Measurements from ENCODE around the gene LUZP2. TPM values are rescaled to one million over a fixed set of nuclear protein-coding genes. Genes with fewer than 3 reads are reported as not detected.

Gene LUZP2
- total RNA-seq, 2 donors from 2014 or later, result 2.0 to 2.4 TPM

DNA sequence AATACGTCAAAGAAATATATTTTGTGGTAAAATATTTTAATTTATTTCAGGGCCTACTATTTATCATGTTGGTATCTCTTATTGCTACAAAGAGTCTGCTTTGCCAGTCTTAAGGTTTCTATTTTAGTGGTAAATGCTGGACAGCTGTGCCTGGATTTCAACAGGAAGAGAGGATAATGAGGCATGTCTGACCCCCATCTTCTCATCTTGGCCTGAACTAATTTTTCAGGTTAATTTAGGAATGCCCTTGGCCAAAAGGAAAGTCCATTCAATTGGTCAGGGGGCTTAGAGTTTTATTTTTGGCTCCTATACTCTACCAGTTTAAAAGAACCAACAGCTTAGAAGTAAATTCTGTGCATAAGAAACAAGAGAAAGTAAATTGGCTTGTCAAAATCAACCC lies 428.2 kb downstream of the LUZP2 start:
- Mint-ChIP-seq H3K27me3 (ENCODE audit: insufficient read depth) (no peaks in the 10 kb centered on the region), H3K9me3 (peaks cover 11% of the 10 kb centered on the region), H3K4me1 (no peaks in the 10 kb centered on the region), H3K36me3 (ENCODE audit: low read depth) (no peaks in the 10 kb centered on the region), H3K27ac (no peak overlapping the region), H3K4me3 (no peak overlapping the region)
- no peak overlapping the region for H3K4me3 ChIP-seq (ENCODE audit: low read length)
- H3K4me1 ChIP-seq (ENCODE audit: control insufficient read depth, insufficient read depth, low read length), result no peaks in the 10 kb centered on the region
- TF ChIP-seq, protein P1, sequence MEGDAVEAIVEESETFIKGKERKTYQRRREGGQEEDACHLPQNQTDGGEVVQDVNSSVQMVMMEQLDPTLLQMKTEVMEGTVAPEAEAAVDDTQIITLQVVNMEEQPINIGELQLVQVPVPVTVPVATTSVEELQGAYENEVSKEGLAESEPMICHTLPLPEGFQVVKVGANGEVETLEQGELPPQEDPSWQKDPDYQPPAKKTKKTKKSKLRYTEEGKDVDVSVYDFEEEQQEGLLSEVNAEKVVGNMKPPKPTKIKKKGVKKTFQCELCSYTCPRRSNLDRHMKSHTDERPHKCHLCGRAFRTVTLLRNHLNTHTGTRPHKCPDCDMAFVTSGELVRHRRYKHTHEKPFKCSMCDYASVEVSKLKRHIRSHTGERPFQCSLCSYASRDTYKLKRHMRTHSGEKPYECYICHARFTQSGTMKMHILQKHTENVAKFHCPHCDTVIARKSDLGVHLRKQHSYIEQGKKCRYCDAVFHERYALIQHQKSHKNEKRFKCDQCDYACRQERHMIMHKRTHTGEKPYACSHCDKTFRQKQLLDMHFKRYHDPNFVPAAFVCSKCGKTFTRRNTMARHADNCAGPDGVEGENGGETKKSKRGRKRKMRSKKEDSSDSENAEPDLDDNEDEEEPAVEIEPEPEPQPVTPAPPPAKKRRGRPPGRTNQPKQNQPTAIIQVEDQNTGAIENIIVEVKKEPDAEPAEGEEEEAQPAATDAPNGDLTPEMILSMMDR (conservative IDR thresholded peaks at IDR 0.05), result no peak
- 100% methylated on average over 1 of the region's 1 CpG; no CpG with 5 or more reads in 1 of the 2 experiments for WGBS, 2 experiments (ENCODE audit: insufficient coverage in 1 of 2, insufficient read length in 1 of 2)
- H3K9me3 ChIP-seq (ENCODE audit: control insufficient read depth, low read length), result no peaks in the 10 kb centered on the region
- no peaks in the 10 kb centered on the region for H3K27me3 ChIP-seq (ENCODE audit: control insufficient read depth, insufficient read depth, low read length, poor library complexity, severe bottlenecking)
- H3K36me3 ChIP-seq (ENCODE audit: control insufficient read depth, insufficient read depth, low read length), result no peaks in the 10 kb centered on the region
- H3K27ac ChIP-seq (ENCODE audit: low read depth, low read length), result no peak overlapping the region
- no peak overlapping the region for H3K9ac ChIP-seq (ENCODE audit: extremely low read depth, low read length, poor library complexity, severe bottlenecking)
- DNase-seq, result no peak

DNA sequence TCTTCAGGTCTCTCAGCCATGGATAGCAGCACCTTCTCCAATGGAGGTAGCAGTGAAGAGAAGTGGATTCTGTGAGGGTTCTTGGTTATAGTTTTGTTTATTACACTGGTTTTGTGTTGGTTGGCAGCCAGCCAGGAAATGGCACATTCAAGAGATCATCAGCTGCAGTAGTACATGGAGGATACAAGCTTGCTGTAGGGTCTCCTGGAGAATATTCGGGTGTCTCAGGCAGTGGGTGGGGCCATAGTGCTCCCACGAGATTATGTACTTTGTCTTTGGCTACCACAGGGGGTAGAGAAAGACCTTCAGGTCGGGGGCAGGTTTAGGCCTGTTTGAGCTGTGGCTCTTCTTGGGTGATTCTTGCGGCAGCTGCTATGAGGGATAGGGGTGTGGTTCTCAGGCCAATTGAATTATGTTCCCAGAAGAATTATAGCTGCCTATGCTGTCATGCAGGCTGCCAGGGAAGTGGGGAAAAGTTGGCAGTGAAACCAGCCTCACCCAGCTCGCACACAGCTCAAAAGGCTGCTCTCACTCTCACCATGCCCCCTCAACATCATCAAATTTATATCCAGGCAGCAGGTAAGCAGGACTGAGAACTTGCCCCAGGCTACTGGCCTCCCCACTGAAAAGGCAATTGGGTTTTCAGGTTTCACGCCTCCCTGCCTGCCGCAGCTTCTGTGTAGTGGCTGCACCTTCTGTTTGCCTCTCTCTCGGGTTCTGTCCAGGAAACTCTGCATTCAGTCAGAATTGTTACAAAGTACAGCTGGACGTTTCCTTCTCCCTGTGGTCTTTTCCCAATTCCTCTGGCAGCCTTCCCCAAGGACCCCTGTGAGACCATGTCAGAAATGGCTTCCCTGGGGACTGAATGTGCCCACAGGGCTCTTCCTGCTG lies 435.5 kb downstream of the LUZP2 start:
- no peak for DNase-seq
- no peaks in the 10 kb centered on the region for H3K36me3 Mint-ChIP-seq (ENCODE audit: low read depth)
- H3K27ac Mint-ChIP-seq, result no peak overlapping the region
- H3K4me1 Mint-ChIP-seq, result no peaks in the 10 kb centered on the region
- WGBS, 2 experiments (ENCODE audit: insufficient coverage in 1 of 2, insufficient read length in 1 of 2), result 84 to 97% methylated on average over 4 to 9 of the region's 9 CpGs
- H3K36me3 ChIP-seq (ENCODE audit: control insufficient read depth, insufficient read depth, low read length), result no peaks in the 10 kb centered on the region
- H3K9ac ChIP-seq (ENCODE audit: extremely low read depth, low read length, poor library complexity, severe bottlenecking), result no peak overlapping the region
- H3K4me1 ChIP-seq (ENCODE audit: control insufficient read depth, insufficient read depth, low read length), result no peaks in the 10 kb centered on the region
- no peak overlapping the region for H3K4me3 Mint-ChIP-seq
- H3K27me3 Mint-ChIP-seq (ENCODE audit: insufficient read depth), result no peaks in the 10 kb centered on the region
- no peaks in the 10 kb centered on the region for H3K27me3 ChIP-seq (ENCODE audit: control insufficient read depth, insufficient read depth, low read length, poor library complexity, severe bottlenecking)
- H3K9me3 ChIP-seq (ENCODE audit: control insufficient read depth, low read length), result no peaks in the 10 kb centered on the region
- no peak overlapping the region for H3K4me3 ChIP-seq (ENCODE audit: low read length)
- peaks cover 17% of the 10 kb centered on the region for H3K9me3 Mint-ChIP-seq
- H3K27ac ChIP-seq (ENCODE audit: low read depth, low read length), result no peak overlapping the region
- TF ChIP-seq, protein P1 (conservative IDR thresholded peaks at IDR 0.05), result no peak

DNA sequence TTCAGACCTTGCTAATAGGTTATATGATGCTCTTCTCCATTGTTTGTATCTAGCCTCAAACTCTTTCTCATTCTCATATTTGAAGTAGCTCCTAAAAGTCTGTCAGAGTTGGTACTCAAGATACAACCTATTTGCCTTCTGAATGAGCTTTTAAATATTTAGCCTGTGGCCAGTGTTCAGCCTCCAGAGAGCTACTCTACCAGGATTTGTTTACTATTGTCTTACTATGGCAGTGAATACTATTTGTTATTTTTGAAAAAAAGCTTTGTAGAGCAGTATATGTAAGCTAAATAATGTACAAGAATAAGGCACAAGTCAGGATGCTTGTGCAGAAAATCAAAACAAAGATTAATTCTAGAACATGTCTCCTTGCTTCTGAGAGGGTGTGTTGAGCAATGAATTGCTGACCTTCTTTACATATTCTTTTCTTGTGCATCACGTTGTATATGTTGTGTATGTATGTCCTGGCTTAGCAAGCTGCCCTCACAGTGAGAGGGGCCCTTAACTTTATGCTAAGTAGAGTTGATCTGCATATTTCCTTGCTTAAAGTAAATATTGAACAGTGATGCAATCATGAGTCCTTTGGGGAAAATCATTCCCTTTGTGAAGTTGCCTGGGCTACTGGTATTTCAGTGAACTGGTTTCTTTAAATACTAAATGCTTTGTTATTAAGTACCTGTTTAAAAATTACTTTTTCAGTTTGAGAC lies 438.0 kb downstream of the LUZP2 start:
- Histone ChIP-seq H3K27me3 (ENCODE audit: control insufficient read depth, insufficient read depth, low read length, poor library complexity, severe bottlenecking) (no peaks in the 10 kb centered on the region), H3K36me3 (ENCODE audit: control insufficient read depth, insufficient read depth, low read length) (no peaks in the 10 kb centered on the region), H3K27ac (ENCODE audit: low read depth, low read length) (no peak overlapping the region), H3K9me3 (ENCODE audit: control insufficient read depth, low read length) (no peaks in the 10 kb centered on the region), H3K4me3 (ENCODE audit: low read length) (no peak overlapping the region), H3K9ac (ENCODE audit: extremely low read depth, low read length, poor library complexity, severe bottlenecking) (no peak overlapping the region), H3K4me1 (ENCODE audit: control insufficient read depth, insufficient read depth, low read length) (no peaks in the 10 kb centered on the region)
- H3K27ac Mint-ChIP-seq, result no peak overlapping the region
- 64% methylated on average over 1 of the region's 1 CpG; no CpG with 5 or more reads in 1 of the 2 experiments for WGBS, 2 experiments (ENCODE audit: insufficient coverage in 1 of 2, insufficient read length in 1 of 2)
- H3K9me3 Mint-ChIP-seq, result peaks cover 15% of the 10 kb centered on the region
- no peaks in the 10 kb centered on the region for H3K36me3 Mint-ChIP-seq (ENCODE audit: low read depth)
- H3K27me3 Mint-ChIP-seq (ENCODE audit: insufficient read depth), result no peaks in the 10 kb centered on the region
- H3K4me3 Mint-ChIP-seq, result no peak overlapping the region
- TF ChIP-seq, protein P1 (conservative IDR thresholded peaks at IDR 0.05), result no peak
- no peaks in the 10 kb centered on the region for H3K4me1 Mint-ChIP-seq
- no peak for DNase-seq

All from endodermal cell (in vitro differentiated cells).